A172 (cell line): ENCODE measurements around the gene POLD3. TPM values are rescaled to one million over a fixed set of nuclear protein-coding genes. Genes with fewer than 3 reads are reported as not detected.
"Not testable (repeated sequence)": the region's sequence is repeated elsewhere in the genome, so short reads cannot be mapped to it uniquely, and the experiment has no call there.

Source experiments
- DNase-seq: peaks from one replicate; pipeline ENCODE4 v3.0.0-alpha.2; 2015; ENCODE audit warnings: low spot score
- total RNA-seq: library from RNA; depleted of rRNA; stranded (reverse); fragments of >200 nt; shearing (Covaris generic); gene quantifications from 2 replicates; pipeline ENCODE4 v1.2.3, GENCODE V29; 2014

POLD3 gene
- total RNA-seq, 1 experiment from 2014 or later = 41.1 TPM

GRCh38 chr11:74637700-74638099 is 45.3 kb downstream of the POLD3 start:
- DNase-seq = no peak

DNA sequence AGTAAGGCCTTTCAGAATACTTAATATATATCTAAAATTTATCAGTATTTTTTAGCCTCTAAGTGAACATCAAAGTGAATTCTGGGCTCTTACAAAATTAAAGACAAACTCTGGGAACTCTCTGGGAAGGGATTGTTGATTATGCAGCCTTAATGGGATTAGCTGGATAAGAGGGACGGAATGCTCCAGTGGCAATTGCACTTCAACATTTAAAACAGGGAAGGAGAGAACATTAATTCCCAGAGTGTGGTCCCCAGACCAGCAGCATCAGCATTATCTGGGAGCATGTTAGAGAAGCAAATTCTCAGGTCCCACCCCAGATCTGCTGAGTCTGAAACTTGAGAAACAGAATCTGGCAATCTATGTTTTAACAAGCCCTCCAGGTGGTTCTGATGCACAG is 46.5 kb downstream of the POLD3 start:
- DNase-seq = no peak

GRCh38 chr11:74639533-74639932 is 47.2 kb downstream of the POLD3 start:
- no peak for DNase-seq

GRCh38 chr11:74641289-74641688 is 48.9 kb downstream of the POLD3 start:
- no peak for DNase-seq

DNA sequence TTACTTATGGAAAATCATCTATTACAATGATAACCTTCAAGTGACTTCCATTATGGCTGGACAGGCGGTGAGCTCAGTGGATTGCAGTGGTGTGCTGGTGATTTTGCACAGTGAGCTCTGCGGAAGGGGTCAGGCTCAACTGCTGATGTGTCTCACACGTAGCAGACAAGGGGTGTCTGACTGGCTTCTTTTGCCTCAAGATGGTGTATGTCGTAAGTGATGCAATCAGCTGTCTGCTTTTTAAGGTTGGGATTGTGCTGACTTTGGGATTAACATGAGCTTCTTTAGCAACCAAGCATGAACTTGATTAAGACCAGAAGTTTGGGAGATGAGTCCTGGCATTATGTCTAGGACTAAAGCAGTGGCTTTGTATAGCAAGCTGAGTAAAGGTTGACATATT is 49.5 kb downstream of the POLD3 start:
- DNase-seq = no peak

- DNase-seq = no peak
These were observed 50.5 kb downstream of the POLD3 start for GRCh38 chr11:74642912-74643311.

DNA sequence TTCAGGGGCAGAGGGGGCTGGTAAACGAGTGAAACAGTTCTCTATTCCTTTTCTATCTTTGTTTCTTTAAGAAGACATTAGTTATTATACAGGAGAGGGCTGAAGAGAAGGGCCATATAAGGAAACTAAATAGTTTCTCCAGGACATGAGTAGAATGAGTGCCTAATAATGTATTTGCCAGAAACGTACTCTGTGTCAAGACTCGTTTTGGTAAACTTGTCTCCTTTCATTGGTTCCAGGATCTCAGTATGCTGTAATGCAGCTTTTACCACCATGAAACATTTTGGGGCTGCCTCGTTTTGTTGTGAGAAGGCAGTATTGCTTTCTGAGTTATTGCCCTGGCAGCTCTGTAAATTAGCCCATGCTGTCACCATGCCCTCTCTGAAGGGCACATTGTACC is 51.7 kb downstream of the POLD3 start:
- DNase-seq = no peak

DNA sequence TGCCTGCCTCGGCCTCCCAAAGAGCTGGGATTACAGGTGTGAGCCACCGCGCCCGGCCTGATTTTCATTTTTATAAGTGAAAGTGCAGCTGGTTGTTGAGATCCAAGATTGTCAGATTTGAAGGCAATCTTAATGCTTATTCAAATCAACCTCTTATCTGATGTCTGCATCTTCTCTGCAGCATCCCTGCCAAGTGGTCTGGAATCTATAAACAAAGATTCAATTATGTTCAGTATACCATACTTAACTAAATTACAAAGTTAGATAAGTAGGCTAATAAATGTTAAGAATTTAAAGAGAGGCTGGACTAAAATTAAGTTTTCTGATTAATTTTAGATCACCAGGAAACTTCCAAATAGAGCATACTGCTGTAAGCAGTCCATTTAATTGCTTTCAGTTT is 53.8 kb downstream of the POLD3 start:
- DNase-seq = no peak

GRCh38 chr11:74646954-74647353 is 54.6 kb downstream of the POLD3 start:
- DNase-seq = no peak

DNA sequence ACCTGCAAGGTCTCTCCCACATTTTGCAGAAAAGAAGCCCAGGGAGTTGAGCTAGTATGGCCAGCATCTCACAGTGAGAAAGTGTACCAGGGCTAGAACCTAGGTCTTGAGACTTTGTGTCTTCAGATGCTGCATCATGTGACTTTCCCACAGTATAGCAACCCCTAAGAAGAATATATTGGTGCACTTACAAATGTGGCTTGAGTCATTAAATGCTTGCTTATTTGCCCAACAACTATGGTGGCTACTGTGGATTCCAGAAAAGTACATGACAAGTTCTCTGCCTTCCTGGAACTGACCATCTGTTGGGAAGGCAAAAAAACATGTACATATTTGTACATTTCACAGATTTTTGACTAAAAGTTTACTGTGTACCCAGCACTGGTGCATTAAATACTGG is 55.0 kb downstream of the POLD3 start:
- no peak for DNase-seq

DNA sequence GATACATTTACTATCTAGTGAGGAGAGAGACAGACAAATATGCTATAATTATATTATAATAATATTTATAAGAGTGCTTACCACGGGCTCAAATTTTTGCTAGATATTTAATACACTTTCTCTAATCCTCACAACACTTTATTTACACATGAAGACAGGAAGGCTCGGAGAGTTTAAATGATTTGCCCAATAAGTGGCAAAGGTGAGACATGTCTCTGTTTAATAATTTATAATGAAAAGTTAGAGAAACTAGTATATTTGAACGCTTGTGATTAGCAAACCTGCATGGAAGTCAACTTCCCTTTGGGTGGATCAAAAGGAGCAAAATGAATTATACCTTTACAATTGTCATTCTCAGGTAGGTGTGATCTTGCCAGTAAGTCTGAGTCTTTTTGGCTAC is 55.4 kb downstream of the POLD3 start:
- DNase-seq = no peak

- DNase-seq = no peak
These were observed 56.5 kb downstream of the POLD3 start for GRCh38 chr11:74648894-74649293.

GRCh38 chr11:74650498-74650897 is 58.1 kb downstream of the POLD3 start:
- DNase-seq = no peak

DNA sequence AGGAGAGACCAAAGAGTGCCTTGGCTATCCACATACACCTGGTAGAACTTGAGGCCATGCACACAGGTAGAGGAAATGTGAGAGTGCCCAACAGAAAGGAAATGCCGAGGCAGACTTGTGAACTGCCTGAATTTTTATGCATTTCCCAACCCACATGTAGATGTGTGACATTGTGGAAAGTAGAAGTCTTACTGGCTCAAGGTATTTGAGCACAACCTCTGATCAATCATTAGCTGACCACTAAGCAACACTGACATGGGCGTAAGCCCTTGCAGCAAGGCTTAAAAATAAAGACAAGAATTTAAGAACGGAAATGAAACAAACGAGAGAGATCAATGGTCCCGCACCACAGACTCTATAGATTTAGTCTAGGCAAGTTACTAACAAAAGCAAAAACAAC is 62.6 kb downstream of the POLD3 start:
- no peak for DNase-seq

DNA sequence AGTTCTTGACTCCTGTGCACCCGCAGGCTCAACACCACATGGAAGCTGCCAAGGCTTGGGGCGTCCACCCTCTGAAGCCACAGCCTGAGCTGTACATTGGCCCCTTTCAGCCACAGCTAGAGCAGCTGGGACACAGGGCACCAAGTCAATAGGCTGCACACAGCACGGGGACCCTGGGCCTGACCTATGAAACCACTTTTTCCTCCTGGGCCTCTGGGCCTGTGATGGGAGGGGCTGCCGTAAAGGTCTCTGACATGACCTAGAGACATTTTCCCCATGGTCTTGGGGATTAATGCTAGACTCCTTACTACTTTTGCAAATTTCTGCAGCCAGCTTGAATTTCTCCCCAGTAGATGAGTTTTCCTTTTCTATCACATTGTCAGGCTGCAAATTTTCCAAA is 66.7 kb downstream of the POLD3 start:
- not testable (repeated sequence) for DNase-seq

DNA sequence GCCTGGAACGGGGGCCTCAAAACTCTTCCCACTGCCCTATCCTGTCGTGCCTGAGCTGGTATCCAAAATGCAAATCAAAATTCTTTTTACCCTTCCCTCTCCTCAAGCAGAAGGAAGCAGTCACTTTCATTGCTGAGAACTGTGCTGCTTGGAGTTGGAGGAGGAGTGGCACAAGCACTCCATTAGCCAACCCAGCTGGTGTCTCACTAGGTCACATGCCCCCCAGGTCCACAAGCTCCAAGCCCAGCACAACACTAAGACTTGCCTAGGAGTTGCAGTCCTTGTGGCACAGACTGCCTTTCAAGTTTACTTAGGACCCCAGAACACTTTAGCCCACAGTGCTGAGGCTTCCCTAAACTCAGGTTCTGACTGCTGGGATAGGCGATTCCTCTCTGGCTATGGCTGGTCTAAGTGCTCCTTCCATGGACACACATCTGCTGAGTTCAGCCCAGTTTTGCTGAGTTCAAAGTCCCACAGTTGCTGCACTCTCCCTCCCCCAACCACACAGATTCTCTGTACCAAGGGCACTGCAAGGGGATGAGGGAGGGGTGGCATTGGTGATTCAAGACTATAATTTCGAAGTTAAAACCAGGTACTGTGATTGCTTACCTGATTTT is 70.2 kb downstream of the POLD3 start:
- DNase-seq = no peak

GRCh38 chr11:74663315-74663714 is 70.9 kb downstream of the POLD3 start:
- DNase-seq = no peak

- DNase-seq = no peak
These were observed 77.1 kb downstream of the POLD3 start for GRCh38 chr11:74669211-74670160.

GRCh38 chr11:74670171-74670570 is 77.8 kb downstream of the POLD3 start:
- DNase-seq = no peak

- DNase-seq = peak; percentile 36
These were observed 79.3 kb downstream of the POLD3 start for GRCh38 chr11:74671520-74672196.

- peak; percentile 9 for DNase-seq
These were observed 80.1 kb downstream of the POLD3 start for GRCh38 chr11:74672332-74672955.
